HUDEP-2 (cell line): ENCODE results near the gene ODF4.
"Not testable (repeated sequence)": the region's sequence is repeated elsewhere in the genome, so short reads cannot be mapped to it uniquely, and the experiment has no call there.

Experiments used
- DNase-seq, 76 experiments: peaks; one replicate each; lab custom pipeline; 2025; ENCODE audit not compliant: unreplicated experiment in 76 of 76; lab: John Stamatoyannopoulos, UW

Gene ODF4

GRCh38 chr17:8392674-8393469 is 53.2 kb downstream of the ODF4 start:
- no peak for DNase-seq

DNA sequence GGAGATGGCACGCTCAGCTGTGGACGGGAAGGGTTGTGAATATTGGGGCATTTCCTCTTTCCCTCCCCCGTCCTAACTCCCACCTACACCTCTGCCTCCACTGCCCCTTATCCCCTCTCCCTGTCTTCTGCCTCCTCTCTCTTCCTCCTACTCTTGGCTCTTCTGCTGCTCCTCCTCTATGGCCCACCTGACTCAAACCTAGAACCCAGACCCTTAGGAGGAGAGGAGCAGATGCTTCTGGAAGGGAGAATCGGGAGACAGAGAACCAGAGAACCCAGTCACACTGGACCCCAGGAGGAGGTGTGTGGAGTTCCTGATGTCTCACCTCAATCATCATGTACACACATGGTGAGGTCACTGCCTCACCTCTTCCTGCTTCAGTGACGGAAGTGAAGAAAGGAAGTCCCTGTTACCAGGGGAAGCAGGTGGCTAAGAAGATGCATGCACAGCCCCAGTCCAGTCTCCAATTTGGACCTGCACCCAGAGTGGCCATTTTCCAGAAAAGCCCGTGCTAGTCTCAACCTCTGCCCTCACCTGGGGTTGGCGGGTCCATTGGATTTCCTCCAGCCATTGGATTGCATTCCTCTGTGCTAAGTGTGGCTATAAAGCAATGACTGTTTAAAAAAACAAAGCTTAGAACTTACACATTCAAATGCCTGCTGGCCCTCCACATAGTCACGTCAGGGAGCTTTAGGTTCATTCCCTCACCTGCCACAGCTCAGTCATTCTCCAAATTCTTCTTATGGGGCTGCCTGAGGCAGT is 54.0 kb downstream of the ODF4 start:
- no peak for DNase-seq

- DNase-seq: not testable (repeated sequence)
These were observed 54.9 kb downstream of the ODF4 start for GRCh38 chr17:8394497-8394896.
